Activated naive CD8-positive, alpha-beta T cell treated with anti-CD3 and anti-CD28 coated beads for 36 hours (primary cell): ENCODE data around the gene CYBA. TPM values are rescaled to one million over a fixed set of nuclear protein-coding genes. Genes with fewer than 3 reads are reported as not detected.

Experiments used
- DNase-seq: peaks from one replicate; pipeline ENCODE4 v3.0.0; 2021
- H3K27ac Mint-ChIP-seq: one replicate; pipeline ENCODE4 v1.8.0; 2022; ENCODE audit warnings: mild to moderate bottlenecking, moderate library complexity, mixed read lengths
- H3K27me3 Mint-ChIP-seq: one replicate; pipeline ENCODE4 v1.8.0; 2022; ENCODE audit warnings: mild to moderate bottlenecking, mixed read lengths
- H3K36me3 Mint-ChIP-seq: one replicate; pipeline ENCODE4 v1.8.0; 2021; ENCODE audit warnings: mild to moderate bottlenecking, mixed read lengths
- H3K4me1 Mint-ChIP-seq: one replicate; pipeline ENCODE4 v1.8.0; 2021; ENCODE audit warnings: mixed read lengths
- H3K4me3 Mint-ChIP-seq: one replicate; pipeline ENCODE4 v1.8.0; 2022; ENCODE audit warnings: mild to moderate bottlenecking, moderate library complexity, mixed read lengths
- H3K9me3 Mint-ChIP-seq: one replicate; pipeline ENCODE4 v1.8.0; 2022; ENCODE audit warnings: mixed read lengths
- total RNA-seq, 2 experiments: library from RNA; stranded (reverse); gene quantifications; one replicate each; pipeline ENCODE4 v1.2.3, GENCODE V29; 2021

Gene CYBA
- total RNA-seq, 2 experiments from 2014 or later = 197 to 204 TPM

- Mint-ChIP-seq H3K9me3 (no peaks in the 10 kb centered on the region), H3K36me3 (peaks cover 8% of the 10 kb centered on the region), H3K4me1 (peaks cover 10% of the 10 kb centered on the region), H3K27me3 (no peaks in the 10 kb centered on the region), H3K27ac (no peak overlapping the region), H3K4me3 (no peak overlapping the region)
- DNase-seq = no peak
These were observed 26.4 kb downstream of the CYBA start for GRCh38 chr16:88624481-88624880.

DNA sequence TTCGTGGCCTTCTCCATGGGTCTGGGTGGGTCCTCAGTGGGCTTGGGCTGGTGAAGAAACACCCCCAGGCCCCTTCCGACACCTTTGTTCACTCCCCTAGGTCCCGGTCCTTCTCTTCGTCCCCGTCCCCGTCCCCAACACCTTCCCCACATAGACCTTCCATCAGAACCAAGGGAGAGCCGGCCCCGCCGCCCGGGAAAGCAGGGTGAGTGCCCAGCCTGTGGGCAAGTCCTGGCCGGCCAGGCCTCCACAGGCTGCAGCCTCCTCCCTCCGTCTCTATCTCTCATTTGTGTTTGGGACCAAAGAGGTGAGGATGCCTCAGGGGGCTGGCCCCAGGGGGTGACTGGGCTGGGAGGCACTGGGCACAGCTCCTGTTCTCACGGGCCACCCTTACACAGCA, 27.0 kb downstream of the CYBA start:
- peaks cover 12% of the 10 kb centered on the region for H3K36me3 Mint-ChIP-seq
- no peaks in the 10 kb centered on the region for H3K27me3 Mint-ChIP-seq
- no peak overlapping the region for H3K4me3 Mint-ChIP-seq
- no peaks in the 10 kb centered on the region for H3K9me3 Mint-ChIP-seq
- no peak for DNase-seq
- no peak overlapping the region for H3K27ac Mint-ChIP-seq
- peaks cover 16% of the 10 kb centered on the region for H3K4me1 Mint-ChIP-seq

DNA sequence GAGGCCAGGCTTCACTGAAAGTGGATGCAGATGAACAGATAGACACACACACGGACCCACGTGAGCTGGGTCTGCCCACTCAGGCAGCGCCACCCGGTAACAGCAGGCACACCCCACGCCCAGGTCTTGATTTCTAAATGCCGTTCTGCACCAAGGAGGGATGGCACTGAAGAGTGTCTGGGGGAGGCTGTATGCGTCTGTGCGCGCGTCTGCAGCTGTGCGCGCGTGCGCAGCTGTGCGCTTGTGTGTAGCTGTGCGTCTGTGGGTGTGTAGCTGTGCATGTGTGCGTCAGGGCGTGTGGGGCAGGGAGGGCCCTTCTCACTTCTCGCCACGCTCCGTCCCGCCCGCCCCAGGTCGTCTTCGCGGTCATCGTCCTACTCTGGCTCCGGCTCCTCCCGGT, 28.0 kb downstream of the CYBA start:
- Mint-ChIP-seq H3K4me1 (peaks cover 20% of the 10 kb centered on the region), H3K36me3 (peaks cover 12% of the 10 kb centered on the region), H3K27me3 (no peaks in the 10 kb centered on the region), H3K27ac (no peak overlapping the region), H3K9me3 (no peaks in the 10 kb centered on the region), H3K4me3 (no peak overlapping the region)
- DNase-seq = no peak

GRCh38 chr16:88622125-88622524, 28.7 kb downstream of the CYBA start:
- Mint-ChIP-seq H3K4me3 (no peak overlapping the region), H3K27me3 (no peaks in the 10 kb centered on the region), H3K4me1 (peaks cover 20% of the 10 kb centered on the region), H3K36me3 (peaks cover 12% of the 10 kb centered on the region), H3K27ac (no peak overlapping the region), H3K9me3 (no peaks in the 10 kb centered on the region)
- no peak for DNase-seq

- no peaks in the 10 kb centered on the region for H3K27me3 Mint-ChIP-seq
- H3K9me3 Mint-ChIP-seq = no peaks in the 10 kb centered on the region
- H3K27ac Mint-ChIP-seq = peak overlapping the region; percentile 71
- no peak overlapping the region for H3K4me3 Mint-ChIP-seq
- H3K4me1 Mint-ChIP-seq = peaks cover 20% of the 10 kb centered on the region
- peaks cover 11% of the 10 kb centered on the region for H3K36me3 Mint-ChIP-seq
- peak; percentile 46 for DNase-seq
These were observed 30.7 kb downstream of the CYBA start for GRCh38 chr16:88619859-88620815.

DNA sequence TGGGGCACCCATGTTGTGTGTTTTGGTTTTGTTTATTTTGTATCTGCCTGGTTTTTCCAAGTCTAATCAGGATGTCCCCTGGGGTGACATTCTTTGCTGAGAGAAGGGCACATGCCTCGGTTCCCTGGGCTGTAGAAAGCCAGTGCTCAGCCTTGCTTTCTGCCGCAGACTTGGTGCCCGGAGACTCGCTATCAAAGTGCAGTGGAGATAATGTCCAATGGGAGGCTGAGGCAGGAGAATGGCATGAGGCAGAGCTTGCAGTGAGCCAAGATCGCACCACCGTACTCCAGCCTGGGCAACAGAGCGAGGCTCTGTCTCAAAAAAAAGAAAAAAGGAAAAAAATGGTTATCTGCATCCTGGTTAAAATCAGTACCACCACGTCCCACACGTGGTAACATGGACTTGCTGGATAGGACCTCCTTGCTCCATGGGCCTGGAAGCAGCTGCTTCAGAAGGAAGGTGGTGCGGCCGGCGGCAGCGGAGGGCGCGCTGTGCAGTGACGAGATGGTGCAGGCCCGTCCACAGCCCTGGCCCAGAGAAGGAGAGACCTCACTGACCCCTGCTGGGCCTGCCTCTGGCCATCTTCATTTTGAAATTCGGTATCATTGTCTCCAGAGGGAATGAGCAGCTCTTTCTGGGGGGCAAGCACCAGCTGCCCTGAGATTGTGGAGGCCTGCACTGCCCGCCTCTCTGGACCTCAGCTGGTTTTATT, 31.7 kb downstream of the CYBA start:
- H3K36me3 Mint-ChIP-seq = peaks cover 13% of the 10 kb centered on the region
- H3K27me3 Mint-ChIP-seq = no peaks in the 10 kb centered on the region
- H3K4me1 Mint-ChIP-seq = peaks cover 20% of the 10 kb centered on the region
- no peaks in the 10 kb centered on the region for H3K9me3 Mint-ChIP-seq
- DNase-seq = no peak
- peak overlapping the region; percentile 54 for H3K27ac Mint-ChIP-seq
- H3K4me3 Mint-ChIP-seq = no peak overlapping the region

GRCh38 chr16:88618182-88618955, 32.5 kb downstream of the CYBA start:
- Mint-ChIP-seq H3K27me3 (no peaks in the 10 kb centered on the region), H3K4me1 (peaks cover 20% of the 10 kb centered on the region), H3K9me3 (no peaks in the 10 kb centered on the region), H3K36me3 (peaks cover 14% of the 10 kb centered on the region), H3K4me3 (no peak overlapping the region), H3K27ac (peak overlapping the region; percentile 11)
- no peak for DNase-seq

- Mint-ChIP-seq H3K4me1 (peaks cover 20% of the 10 kb centered on the region), H3K27me3 (no peaks in the 10 kb centered on the region), H3K27ac (no peak overlapping the region), H3K9me3 (no peaks in the 10 kb centered on the region), H3K36me3 (peaks cover 11% of the 10 kb centered on the region), H3K4me3 (no peak overlapping the region)
- DNase-seq = no peak
These were observed 33.4 kb downstream of the CYBA start for GRCh38 chr16:88617268-88618031.

DNA sequence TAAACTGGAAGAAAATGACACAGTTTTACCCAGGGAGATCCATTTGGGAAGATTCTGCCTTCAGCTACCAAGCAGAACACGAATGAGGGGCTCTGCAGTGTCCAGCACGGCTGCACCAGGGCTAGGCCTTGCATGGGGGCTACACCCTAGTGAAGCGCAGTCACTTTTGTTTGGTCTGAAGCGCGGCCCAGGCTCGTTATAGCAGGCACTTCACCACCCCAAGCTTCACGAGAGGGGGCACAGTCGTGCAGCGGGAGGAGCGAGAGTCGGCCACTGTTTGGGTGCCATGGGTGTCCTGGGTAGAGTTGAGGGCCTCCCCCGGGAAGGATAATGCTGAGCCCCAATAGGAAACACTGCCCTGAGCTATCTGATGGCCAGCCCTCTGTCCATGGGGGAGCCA, 34.1 kb downstream of the CYBA start:
- peaks cover 20% of the 10 kb centered on the region for H3K4me1 Mint-ChIP-seq
- H3K27ac Mint-ChIP-seq = no peak overlapping the region
- H3K9me3 Mint-ChIP-seq = no peaks in the 10 kb centered on the region
- peaks cover 11% of the 10 kb centered on the region for H3K36me3 Mint-ChIP-seq
- no peaks in the 10 kb centered on the region for H3K27me3 Mint-ChIP-seq
- DNase-seq = no peak
- H3K4me3 Mint-ChIP-seq = no peak overlapping the region

DNA sequence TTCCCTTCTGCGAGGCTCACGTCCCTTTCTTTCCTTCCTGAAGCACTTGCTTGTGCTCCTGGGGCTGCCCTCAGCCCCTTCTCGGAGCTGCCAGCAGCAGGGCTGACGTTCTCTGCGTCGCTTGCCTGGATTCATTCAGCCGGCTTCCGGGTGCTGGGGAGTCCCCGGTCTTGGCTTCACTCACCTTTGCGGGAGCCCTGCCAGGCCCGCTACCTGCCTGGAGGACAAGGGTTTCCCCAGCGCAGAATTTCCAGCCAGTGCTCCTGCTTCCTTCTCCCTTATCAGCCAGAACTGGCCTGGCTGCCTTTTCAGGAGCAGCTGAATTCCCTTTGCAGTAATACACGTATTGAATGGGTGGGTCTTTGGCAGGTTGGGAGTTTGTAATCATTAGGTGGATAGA, 34.5 kb downstream of the CYBA start:
- no peaks in the 10 kb centered on the region for H3K9me3 Mint-ChIP-seq
- DNase-seq = no peak
- peaks cover 11% of the 10 kb centered on the region for H3K36me3 Mint-ChIP-seq
- no peak overlapping the region for H3K4me3 Mint-ChIP-seq
- peaks cover 20% of the 10 kb centered on the region for H3K4me1 Mint-ChIP-seq
- H3K27ac Mint-ChIP-seq = no peak overlapping the region
- no peaks in the 10 kb centered on the region for H3K27me3 Mint-ChIP-seq

GRCh38 chr16:88614818-88615580, 35.9 kb downstream of the CYBA start:
- Mint-ChIP-seq H3K27ac (no peak overlapping the region), H3K4me1 (peaks cover 15% of the 10 kb centered on the region), H3K36me3 (peaks cover 15% of the 10 kb centered on the region), H3K9me3 (no peaks in the 10 kb centered on the region), H3K27me3 (no peaks in the 10 kb centered on the region), H3K4me3 (no peak overlapping the region)
- no peak for DNase-seq

DNA sequence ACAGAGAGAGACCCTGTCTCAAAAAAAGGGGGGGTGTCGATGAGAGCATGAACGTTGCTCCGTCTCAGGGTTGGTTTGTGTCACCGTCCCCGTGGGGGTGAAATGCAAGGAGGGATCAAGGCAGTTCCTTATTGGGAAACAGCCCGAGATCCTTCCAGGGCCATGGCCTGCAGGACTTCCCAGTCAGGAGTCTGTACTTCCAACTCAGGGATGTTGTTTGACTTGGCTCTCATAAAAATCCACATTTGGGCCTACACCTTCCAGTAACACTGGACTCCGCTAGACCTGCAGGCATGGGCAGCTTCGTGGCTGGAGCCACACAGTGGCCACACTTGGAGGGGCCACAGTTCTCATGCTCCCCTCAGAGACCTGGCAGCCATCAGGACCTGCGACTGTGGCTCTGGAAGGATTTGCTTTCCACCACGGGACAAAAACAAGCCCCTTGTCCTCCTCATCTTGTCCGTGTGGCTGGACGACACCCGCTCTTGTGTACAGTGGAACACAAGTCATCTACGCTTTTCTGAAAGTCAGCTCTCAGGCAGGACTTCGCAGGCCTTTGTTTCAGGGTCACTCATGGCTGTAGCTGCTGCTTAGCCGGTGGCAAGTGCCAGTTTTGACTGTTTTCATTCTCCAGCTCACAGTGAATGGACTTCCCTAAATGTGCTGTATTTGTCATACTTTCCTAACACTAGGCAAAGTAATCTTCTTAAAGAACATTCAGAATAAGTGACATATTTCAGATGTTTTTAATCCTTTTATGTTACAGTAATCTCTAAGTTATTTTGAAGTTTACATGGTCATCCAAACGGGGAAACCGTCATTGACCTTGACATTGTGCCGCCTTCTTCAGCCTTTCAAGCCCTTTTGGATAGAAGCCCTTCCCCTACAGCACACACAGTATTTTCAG, 36.7 kb downstream of the CYBA start:
- Mint-ChIP-seq H3K36me3 (peaks cover 17% of the 10 kb centered on the region), H3K4me3 (no peak overlapping the region), H3K9me3 (no peaks in the 10 kb centered on the region), H3K27ac (no peak overlapping the region), H3K4me1 (peaks cover 7% of the 10 kb centered on the region), H3K27me3 (no peaks in the 10 kb centered on the region)
- no peak for DNase-seq

- Mint-ChIP-seq H3K9me3 (no peaks in the 10 kb centered on the region), H3K4me1 (no peaks in the 10 kb centered on the region), H3K36me3 (peaks cover 16% of the 10 kb centered on the region), H3K4me3 (no peak overlapping the region), H3K27ac (no peak overlapping the region), H3K27me3 (no peaks in the 10 kb centered on the region)
- DNase-seq = no peak
These were observed 37.6 kb downstream of the CYBA start for GRCh38 chr16:88613293-88613692.
